Jurkat, Clone E6-1 (cell line): Measurements from ENCODE around the gene SSC5D.
"Not testable (repeated sequence)": the region's sequence is repeated elsewhere in the genome, so short reads cannot be mapped to it uniquely, and the experiment has no call there.

Experiments used
- DNase-seq: peaks from one replicate; pipeline ENCODE4 v3.0.0-alpha.2; 2011; ENCODE audit warnings: low read depth, low spot score
- H3K4me3 ChIP-seq: 2 replicates; pipeline ENCODE4 v1.5.1; 2011; ENCODE audit warnings: mild to moderate bottlenecking, low read length, control low read depth, moderate library complexity

Gene SSC5D

DNA sequence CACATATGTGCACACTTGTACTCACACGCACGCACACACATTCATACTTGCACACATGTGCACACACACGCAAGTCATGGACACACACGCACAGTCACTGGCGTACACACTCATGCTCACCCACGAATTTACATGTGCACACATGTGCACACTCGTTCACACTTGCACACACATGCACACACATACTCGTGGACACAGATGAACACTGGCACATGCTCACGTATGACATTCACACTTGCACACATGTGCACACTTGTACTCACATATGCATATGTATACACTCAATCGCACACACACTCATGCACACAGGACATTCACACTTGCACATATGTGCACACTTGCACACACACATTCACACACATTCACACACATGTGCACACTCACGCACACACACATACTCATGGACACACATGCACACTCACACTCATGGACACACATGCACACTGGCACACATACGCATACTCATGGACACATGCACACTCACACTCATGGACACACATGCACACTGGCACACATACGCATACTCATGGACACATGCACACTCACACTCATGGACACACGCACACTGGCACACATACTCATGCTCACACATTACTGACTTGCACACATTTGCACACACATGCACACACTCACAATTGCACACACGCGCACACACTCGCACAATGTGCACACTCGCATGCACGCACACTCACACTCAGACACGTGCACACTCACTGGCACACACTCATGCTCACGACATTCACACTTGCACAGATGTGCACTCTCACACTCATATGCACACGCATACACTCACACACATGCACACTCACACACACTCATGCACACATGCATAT is 39.2 kb downstream of the SSC5D start:
- DNase-seq = no peak
- H3K4me3 ChIP-seq = no peak overlapping the region

DNA sequence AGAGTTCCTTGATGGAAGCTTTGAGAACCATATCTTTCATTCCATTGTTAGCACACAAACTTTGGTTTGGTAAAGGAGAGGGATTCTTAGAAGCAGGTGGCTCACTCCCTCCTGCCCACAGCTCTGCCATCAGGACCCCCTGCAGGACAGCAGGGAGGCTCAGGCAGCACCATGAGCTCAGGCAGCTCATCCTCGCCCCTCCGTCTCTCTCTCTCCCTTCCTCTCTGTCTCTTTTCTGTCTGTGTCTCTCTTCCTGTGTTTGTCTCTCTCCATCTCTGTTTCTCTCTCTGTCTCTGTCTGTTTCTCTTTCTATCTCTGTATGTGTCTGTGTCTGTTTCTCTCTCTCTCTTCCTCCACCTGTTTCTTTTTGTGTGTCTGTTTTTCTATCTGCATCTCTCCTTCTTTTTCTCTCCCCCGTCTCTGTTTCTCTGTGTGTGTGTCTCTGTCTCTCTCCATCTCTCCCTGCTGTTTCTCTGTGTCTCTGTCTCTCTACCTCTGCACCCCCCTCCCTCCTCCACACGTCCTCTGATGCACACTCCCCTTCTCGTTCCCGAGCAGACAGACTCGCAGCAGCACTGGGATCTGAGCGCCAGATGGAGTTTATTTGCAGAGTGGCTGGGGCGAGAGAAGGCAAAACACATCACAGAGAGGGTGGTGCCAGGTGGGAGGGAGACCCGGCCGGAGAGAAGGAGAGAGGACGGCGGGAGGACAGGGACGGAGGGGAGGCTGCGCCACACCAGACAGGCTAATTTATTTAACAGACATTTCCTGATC is 40.0 kb downstream of the SSC5D start:
- DNase-seq = no peak
- H3K4me3 ChIP-seq = no peak overlapping the region

DNA sequence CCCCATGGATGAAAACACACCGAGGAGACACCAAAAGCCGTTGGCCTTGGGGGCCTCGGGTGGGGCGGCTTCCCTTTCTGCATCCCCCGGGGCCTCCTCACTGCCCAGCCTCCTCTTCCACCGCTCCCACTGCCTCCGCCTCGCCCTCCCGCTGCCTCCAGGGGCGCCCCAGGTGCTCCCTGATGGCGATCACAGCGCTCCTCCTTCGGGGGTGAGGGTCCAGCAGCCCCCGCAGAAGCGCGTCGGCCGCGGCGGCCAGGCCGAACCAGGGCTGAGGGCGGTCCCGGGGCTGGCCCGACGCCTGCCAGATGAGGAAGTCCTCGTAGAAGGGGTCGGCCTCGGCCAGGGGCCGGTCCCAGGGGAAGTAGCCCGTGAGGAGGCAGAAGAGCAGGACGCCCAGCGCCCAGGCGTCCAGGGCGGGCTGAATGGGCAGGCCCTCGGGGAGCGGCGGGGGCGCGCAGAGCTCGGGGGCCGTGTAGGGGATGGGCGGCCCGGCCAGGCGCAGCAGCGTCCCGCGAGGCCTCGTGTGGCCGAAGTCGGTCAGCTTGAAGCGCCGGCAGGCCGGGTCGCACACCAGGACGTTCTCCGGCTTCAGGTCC is 41.5 kb downstream of the SSC5D start:
- no peak for DNase-seq
- no peak overlapping the region for H3K4me3 ChIP-seq

DNA sequence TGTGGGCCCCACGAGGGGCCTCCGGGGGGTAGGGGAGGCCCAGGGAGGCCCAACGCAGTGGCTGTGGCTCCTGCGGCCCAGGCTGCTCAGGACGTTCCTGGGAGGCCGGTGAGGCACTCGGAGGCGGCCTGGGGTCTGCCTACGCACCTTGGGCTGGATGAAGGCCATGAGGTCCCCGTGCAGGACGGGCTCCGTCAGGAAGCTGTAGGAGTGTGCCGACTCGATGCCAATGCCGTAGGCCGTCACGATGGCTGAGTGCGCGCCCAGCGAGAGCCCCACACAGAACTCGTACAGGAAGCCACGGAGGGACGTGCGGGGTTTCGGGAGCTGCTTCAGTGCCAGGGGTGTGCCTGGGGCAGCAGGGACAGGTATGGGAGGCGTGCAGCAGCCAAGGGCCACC is 42.8 kb downstream of the SSC5D start:
- H3K4me3 ChIP-seq = no peak overlapping the region
- DNase-seq = no peak

DNA sequence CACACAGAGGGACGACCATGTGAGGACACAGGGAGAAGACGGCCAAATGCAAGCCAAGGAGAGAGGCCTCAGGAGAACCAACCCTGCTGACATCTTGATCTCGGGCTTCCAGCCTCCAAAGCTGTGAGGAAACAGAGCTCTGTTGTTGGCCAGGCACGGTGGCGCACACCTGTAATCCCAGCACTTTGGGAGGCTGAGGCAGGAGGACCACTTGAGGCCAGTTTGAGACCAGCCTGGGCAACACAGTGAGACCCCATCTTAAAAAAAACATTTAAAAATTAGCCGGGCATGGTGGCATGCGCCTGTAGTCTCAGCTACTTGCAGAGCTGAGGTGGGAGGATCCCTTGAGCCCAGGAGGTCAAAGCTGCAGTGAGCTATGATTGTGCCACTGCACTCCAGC is 46.0 kb downstream of the SSC5D start:
- H3K4me3 ChIP-seq, DNase-seq: not testable (repeated sequence)

DNA sequence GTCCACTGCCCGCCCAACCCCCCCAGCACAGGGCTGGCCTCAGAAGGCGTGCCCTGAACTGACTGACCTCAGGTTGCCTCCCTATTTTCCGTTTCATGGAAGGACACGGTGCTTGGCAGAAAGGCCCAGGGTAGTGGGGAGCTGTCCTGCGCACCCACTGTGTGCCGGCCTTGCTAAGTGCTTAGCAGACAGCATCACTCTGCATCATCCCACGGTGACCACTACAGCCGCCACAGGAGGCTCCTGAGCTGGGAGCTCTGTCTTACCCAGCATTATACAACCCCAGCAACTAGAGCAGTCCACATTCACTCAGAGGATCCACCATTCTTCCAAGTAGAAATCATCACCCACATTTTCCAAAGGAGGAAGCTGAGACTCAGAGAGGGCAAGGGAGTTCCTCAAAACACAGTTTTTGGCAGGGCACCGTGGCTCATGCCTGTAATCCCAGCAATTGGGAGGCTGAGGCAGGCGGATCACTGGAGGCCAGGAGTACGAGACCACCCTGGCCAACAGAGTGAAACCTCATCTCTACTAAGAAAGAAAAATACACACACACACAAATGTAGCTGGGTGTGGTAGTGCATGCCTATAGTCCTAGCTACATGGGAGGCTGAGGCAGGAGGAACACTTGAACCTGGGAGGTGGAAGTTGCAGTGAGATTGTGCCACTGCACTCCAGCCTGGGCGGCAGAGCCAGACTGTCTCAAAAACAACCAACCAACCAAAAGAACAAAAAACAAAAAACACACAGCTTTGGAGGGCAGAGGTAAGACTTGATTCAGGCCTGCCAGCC is 47.1 kb downstream of the SSC5D start:
- H3K4me3 ChIP-seq = no peak overlapping the region
- no peak for DNase-seq

DNA sequence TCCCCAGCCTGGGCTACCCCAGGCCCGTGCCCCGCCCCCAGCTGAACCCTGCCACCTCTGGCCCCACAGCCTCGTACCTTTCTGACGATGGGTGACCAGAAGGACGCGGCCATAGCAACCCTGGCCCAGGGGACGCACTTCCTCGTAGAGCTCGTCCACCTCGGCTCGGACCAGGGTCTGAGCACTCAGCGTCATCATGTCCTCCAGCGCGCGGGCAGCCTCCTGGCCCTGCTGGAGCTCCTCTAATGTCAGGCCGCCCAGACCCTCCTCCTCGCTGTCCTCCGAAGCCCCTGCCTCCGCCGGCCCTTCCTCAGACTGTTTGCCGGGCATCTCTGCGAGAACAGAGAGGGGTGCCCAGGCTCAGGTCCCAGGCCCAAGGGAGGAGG is 47.7 kb downstream of the SSC5D start:
- no peak overlapping the region for H3K4me3 ChIP-seq
- no peak for DNase-seq

DNA sequence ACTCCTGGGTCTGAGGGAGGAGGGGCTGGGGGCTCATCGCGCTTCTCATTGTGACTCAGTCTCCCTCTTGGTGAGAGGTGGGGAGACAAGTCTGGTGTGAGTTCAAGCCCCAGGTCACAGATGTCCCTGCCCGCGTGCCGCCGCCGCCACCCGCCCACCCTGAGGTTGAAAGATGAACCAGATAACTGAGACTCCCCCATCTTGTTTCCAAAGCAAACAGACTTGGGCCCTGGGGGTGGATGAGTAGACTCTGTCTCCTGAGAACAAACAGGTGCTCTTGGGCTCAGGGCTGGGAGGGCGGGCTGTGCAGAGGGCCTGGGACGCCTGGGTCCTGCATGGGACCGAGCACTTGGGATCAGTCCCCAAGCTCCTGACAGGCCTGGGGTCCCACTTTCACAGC is 48.1 kb downstream of the SSC5D start:
- no peak for DNase-seq
- H3K4me3 ChIP-seq = no peak overlapping the region

DNA sequence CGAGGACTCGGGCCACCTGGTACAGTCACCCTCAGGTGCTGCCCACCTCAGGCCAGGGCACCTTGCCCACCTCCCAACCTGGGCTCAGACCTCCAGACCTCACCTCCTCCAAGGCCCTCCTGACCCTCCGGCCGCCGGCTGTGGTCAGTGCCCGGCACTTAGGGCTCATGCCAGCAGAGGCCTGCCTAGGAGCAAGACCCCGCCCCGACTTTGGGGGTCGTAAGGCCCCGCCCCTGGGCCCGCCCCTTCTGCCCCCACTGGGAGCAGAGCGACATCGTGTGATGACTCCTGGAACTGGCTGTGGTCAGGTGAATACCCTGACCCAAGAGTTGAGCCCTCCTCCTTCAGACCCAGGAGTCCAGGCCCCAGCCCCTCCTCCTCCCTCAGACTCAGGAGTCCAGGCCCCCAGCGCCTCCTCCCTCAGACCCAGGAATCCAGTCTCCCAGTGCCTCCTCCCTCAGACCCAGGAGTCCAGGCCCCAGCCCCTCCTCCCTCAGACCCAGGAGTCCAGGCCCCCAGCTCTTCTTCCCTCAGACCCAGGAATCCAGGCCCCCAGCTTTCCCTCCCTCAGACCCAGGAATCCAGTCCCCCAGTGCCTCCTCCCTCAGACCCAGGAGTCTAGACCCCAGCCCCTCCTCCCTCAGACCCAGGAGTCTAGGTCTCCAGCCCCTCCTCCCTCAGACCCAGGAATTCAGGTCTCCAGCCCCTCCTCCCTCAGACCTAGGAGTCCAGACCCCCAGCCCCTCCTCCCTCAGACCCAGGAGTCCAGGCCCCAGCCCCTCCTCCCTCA is 48.9 kb downstream of the SSC5D start, which contains the start of gene SBK2:
Gene SBK2, minus strand, starts transcription at position 183 of the 790 bp plus-strand sequence. CDS start 839 bp downstream, outside the sequence.
- no peak for DNase-seq
- no peak within 1 kb of the TSS for H3K4me3 ChIP-seq

DNA sequence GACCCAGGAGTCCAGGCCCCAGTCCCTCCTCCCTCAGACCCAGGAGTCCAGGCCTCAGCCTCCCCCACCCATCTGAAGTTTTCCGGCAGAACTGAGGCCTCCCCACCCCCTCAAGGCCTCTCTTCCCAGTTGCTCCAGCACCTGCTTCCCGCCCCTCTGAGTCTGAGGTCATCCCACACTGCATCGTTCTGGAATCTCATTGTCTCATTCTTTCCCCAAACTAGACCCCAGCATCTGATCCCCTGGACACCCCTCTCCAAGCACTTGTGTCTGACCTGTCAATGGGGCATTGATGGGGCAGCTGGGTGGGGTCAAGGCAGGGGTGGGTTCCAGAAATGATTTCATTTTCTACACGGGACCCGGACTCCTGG is 49.5 kb downstream of the SSC5D start:
- no peak for DNase-seq
- no peak overlapping the region for H3K4me3 ChIP-seq

DNA sequence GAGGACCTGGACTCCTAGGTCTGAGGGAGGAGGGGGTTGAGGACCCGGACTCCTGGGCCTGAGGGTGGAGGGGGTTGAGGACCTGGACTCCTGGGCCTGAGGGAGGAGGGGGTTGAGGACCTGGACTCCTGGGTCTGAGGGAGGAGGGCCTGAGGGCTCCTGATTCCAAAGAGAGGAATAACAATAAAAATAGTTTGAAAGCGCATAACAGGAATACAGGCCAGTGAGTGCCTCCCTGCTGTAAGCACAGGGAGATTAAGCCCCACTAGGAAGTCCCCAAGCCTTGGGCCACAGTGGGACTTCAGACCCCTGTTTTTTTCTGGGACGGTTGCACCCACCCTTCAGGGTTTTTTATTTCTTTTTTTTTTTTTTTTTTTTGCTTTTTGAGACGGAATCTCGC is 49.9 kb downstream of the SSC5D start:
- no peak overlapping the region for H3K4me3 ChIP-seq
- DNase-seq = no peak

DNA sequence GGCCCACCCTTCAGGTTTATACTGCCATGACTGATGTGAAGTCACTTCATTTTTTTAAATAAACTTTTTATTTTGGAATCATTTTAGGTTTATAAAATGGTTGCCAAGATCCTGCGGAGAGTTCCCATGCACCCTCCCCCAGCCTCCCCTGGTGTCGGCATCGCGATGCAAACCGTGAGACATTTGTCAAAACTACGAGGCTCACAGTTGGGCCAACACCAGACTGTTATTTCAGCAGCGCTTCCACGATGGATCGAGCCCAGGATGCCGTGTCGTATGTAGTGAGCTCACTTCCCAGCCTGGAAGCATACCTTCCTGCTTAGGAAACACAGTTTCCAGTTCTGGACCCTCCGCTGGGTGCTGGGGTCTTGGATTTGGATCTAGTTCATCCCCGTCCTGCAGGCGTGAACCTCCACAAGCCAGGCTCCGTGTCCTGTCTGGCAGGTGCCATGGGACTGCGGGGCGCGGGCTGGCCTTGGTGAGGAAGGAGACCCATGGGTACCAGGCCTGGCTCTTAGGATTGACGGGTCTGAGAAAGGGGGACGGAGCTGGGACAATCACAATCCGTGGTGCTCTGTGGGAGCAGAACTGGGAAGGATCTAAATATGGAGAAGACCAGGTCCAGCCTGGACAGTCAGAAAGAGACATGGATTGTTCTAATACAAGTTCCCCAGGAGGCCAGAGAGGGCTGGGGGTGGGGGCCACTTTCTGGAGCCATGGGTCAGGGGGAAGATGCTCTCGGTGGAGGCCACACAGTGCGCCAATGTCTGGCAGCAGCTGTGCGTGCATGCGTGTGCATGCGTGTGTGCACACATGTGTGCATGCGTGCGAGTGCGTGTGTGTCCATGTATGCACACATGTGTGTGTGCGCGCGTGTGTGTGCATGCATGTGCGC is 51.1 kb downstream of the SSC5D start:
- no peak for DNase-seq
- no peak overlapping the region for H3K4me3 ChIP-seq

DNA sequence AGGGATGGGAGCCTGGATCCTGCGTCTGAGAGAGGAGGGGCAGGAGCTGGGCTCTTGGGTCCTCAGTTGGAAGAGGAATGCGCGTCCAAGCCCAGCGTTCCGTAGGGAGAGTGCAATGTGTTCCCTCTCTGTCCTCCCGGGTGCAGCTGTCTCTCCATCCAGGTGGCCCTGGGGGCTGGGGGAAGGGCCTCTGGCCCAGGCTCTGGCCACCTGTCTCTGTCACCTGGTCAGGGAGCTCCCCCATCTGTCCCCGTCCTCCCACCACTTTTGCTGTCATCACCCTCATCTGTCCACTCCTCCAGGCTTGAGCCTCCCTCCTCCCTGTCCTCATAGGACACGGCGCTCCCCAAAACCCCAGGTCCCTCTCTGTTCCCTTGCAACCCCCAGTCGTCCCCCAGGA is 52.4 kb downstream of the SSC5D start:
- DNase-seq = no peak
- H3K4me3 ChIP-seq = no peak overlapping the region

DNA sequence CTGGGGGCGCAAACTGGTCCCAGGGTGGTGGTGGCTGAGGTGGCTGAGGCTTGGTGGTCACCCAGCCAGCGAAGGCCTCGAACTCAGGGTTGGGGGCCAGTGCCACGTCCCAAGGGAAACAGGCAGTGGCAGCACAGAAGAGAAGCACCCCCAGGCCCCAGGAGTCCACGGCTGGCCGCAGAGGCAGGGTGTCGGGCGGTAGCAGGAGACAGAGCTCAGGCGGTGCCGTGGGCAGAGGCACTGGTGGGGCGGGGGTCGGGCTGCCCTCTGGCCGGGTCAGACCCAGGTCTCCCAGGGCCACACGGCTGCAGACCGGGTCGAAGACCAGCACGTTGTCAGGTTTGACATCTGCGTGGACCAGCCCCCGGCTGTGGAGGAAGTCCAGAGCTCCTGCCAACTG is 52.9 kb downstream of the SSC5D start:
- H3K4me3 ChIP-seq = no peak overlapping the region
- no peak for DNase-seq

DNA sequence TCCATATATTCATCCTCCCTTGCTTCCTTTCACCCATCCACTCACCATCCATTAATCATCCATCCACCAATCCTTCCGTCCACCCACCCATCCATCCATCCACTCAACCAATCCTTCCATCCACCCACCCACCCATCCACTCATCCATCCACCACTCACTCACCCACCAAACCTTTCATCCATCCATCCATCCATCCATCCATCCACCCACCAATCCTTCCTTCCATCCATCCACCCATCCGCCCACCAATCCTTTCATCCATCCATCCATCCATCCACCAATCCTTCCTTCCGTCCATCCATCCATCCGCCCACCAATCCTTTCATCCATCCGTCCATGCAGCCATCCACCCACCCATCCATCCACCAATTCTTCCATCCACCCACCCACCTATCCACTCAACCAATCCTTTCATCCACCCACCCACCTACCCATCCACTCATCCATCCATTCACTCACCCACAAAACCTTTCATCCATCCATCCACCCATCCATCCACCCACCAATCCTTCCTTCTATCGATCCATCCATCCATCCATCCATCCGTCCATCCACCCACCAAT is 54.1 kb downstream of the SSC5D start:
- H3K4me3 ChIP-seq = no peak overlapping the region

DNA sequence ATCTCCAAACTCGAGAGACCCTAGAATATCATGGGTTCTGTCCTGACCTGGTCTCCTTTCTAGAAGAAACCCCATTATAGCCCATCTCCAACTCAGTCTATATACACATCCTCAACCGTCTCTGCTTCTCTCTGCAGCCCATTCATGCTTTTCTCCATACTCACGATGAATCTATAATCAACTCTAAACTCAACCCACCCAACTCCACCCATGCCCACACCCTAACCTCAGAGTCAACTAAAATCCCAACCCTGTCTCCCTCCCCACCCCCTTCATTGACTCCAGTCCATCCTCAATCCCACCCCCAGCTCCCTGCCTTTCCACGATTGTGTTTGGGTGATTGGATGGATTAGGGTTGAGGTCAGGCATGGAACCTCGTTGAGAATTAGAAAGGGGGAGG is 55.3 kb downstream of the SSC5D start:
- no peak for DNase-seq
- H3K4me3 ChIP-seq = no peak overlapping the region

More for the DNA sequence above, 54.1 kb downstream of the SSC5D start:
- DNase-seq = no peak

DNA sequence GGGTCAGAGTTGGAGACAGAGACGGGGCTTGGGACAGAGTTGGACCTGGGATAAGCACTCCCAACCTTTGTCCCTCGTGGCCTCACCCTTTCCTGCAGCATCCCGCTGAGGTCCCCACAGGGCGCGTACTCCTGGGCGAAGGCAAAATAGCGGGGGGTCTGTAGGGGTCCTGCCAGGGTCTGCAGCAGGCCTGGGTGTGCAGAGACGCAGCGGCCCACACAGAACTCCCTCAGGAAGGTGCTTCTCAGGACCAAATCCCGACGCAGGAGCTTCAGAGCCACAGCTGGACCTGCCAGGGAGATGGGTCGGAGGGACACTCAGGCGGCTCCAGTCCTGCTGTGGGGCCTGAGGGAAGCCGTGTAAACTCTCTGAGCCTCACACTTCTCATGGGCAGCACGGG is 55.8 kb downstream of the SSC5D start:
- no peak overlapping the region for H3K4me3 ChIP-seq
- DNase-seq = no peak
